Neural progenitor cell (in vitro differentiated cells): ENCODE results near the gene LAG3.

Experiments
- CTCF ChIP-seq: fragments of 200-600 bp; sonication (generic); IDR thresholded peaks from 2 replicates; pipeline ENCODE4 v1.5.1; 2017; ENCODE audit warnings: antibody characterized with exemption, mild to moderate bottlenecking
- EZH2phosphoT487 ChIP-seq: fragments of 200-600 bp; sonication (generic); IDR thresholded peaks from 2 replicates; pipeline ENCODE4 v1.6.1; 2017; ENCODE audit warnings: antibody characterized with exemption

GRCh38 chr12:6745741-6746525 lies 26.4 kb upstream of the LAG3 start:
- TF ChIP-seq CTCF (no peak), EZH2phosphoT487 (no peak)
